GM18508 (cell line): ENCODE data around the gene GRK5.
A peak's percentile ranks its signal among the peaks of the same experiment; 100 is the strongest.

Experiments used
- ATAC-seq: cut with Tn5 transposase; IDR thresholded peaks from one replicate; pipeline ENCODE4 v1.9.1; 2021; ENCODE audit warnings: moderate number of reproducible peaks; ENCODE audit not compliant: insufficient read depth, unreplicated experiment

The GRK5 gene

DNA sequence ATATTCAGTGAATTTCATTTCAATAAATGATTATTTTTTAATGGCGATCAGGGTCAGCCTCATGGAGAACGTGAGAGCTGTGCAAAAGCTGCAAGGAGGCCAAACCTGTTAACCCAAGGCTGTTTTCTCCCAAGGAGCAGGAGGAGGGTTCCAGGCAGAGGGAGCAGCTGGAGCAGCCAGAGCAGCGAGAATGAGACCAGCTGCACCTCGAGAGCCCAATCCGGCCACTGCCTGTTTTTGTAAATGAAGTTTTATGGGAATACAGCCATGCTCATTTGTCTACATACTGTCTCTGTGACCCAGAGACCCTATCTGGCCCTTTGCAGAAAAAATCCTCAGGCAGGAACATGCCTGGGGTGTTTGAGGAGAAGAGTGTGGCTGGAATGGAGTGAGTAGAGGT is 104.9 kb downstream of the GRK5 start:
- no peak for ATAC-seq

DNA sequence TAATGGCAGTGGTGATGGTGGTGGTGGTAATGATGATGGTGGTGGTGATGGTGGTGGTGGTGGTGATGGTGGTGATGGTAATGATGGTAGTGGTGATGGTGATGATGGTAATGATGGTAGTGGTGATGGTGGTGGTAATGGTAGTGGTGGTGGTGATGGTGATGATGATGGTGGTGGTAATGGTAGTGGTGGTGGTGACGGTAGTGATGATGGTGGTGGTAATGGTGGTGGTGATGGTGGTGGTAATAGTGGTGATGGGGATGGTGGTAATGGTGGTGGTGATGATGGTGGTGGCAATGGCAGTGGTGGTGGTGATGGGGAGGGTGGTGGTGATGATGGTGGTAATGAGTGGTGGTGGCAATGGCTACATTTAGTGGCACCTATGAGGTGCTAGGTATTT is 105.7 kb downstream of the GRK5 start:
- ATAC-seq: no peak

DNA sequence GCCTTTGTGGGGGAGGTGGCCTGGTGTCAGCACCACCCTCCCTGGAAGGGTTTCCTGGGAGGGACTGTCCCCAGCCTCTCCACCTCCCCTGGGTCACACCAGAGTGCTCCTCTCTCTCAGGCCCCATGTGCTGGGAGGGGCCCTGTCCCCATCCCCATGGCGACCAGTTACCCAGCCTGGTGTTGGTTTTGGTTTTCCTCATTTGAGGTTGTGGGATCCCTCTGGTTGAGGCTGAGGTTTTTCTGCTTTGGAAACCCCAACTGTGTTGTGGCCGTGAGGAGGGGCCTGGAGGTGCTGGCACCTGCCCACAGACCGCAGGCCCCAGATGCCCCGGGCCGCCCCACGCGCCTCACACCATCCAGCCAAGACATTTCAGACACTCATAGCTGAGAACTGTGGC is 106.3 kb downstream of the GRK5 start:
- peak; percentile 62 for ATAC-seq

DNA sequence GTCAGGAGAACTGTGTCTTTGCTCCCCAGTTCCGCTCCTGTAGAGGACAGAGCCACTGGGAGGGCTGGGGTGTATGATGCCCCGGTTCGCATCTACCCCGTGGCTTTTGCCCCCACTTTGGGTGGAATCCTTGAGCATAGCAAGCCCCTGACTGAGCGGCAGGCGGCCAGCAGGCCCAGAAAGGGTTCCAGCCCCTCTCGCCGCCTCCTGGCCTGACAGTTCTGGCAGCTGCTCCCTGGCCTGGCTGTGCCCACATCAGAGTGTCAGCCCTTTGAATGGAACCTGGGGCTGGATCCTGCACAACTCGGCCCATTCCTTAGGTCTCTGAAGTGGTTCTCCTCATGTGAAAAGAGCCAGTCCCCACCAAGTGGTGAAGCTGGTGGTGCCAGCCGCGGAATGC is 106.7 kb downstream of the GRK5 start:
- ATAC-seq: no peak

DNA sequence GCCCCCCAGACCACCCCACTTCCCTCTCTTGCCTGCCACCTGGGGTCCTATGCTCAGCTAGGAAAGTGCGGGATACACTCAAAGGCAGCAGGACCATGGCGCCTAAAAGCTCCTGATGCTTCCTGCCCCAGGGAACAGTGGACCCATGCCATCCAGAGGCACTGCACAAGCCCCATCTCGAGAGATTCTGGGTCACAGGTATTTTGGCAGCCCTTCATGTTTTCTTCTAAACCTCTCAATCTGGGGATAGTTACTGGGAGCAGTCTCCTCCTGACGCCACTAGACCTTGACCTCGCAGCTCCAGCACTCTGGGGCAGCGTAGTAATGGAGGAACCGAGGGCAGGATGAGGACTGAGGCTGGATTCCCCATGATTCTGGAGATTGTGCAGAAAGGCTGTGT is 107.1 kb downstream of the GRK5 start:
- no peak for ATAC-seq

DNA sequence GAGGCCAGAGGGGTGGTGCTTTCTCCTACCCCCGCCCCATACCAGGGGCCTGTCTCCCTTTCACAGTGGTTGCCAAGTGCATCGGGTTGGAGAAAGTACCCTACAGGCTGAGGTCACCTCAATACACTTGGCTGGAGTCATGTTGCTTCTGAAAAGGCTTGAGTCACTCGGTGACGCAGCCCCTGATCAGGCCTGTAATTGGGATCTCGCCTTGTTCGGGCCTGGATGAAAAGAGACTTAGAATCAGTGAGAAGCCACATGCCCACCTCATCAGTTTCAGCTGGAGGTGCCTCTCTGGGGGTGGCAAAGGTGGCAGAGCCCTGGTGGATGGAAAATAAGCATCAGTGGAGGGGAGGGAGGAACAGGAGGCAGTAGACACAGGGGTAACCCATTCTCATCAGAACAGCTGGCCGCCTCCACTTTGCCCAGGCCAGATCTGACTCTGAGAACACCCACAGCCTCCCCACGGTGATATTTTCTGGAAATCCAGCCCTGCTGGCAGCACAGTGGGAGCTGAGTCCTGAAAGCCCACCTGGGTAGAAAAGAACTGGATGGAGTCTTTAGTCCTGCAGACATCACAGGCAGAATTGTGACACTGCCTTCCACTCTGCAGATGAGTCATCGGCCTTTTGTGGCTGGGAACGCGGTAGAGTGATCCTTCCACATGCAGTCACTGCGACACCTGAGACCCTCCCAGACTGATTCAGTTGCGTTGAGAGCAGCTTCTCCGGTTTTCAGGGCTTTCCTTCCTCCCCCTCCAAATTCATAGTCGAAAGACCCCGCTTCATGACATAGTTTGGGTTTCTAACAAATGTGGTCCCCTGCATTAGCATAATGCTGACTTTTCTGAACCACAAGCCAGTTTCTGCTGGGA is 108.0 kb downstream of the GRK5 start:
- peak; percentile 36 for ATAC-seq

DNA sequence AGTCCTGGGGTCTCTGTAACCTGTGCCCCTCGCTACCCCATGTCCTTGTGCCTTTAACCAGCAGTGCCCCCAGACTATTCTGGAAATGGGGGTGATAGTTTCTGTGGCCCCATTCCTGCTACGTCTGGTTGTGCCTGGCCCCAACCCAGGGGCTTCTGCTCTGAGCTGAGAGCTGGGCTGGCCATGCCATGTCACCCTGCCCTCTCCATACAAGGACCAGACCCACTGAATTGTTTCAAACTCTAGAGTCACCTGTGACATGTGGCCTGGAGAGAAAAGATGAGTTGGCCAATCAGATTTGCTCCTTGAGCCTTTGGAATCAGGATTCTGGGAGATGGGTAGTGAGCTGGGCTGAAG is 108.6 kb downstream of the GRK5 start:
- ATAC-seq: no peak

DNA sequence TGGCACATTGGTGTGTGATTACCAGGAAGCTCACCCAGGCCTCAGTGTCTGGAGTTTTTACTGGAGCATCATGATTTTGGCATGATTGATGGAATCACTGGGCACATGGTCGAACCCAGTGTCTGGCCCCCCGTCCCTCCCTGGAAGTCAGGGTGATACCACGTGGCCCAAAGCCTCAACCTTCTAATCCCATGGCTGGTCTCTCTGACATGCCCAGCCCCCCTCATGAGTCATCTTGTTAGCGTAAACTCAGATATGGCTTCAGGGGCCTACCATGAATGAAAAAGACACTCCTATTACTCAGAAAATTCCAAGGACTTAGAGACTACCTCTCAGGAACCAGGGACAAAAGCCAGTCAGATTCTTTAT is 109.3 kb downstream of the GRK5 start:
- ATAC-seq: no peak

DNA sequence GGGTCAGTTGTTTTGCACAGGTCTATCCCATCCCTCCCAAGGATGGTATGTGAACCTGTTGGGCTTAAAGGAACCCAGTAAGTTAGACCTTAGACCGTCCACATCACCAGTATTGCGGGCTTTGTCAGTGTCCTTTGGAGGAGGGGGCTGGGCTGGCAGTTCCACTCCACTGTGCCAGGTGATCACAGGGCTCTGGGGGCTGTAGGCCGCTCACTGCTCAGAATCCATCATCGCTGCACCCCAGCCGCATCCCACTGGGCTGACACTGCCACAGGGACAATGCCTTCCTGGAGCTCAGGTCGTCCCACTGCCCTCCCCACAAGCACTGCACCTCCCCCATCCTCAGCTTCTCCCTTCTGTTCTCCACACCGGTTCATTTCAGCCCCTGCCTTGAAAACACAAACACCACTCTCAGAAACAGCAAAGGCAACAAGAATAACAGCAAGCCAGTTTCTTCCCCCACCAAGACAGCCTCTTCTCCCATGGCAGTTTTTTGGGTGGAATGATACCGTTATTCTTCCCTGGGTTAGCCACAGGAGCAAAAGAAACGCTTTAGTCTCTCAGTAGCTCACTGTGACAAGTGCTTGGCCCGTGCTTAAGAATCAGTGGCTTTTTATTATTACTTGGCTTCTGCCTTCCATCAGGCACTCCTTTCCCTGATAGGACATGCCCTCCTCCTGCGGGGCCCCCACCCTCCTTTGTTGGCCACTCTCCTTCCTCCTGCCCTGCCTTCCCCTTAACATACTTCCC is 111.2 kb downstream of the GRK5 start:
- ATAC-seq: no peak

DNA sequence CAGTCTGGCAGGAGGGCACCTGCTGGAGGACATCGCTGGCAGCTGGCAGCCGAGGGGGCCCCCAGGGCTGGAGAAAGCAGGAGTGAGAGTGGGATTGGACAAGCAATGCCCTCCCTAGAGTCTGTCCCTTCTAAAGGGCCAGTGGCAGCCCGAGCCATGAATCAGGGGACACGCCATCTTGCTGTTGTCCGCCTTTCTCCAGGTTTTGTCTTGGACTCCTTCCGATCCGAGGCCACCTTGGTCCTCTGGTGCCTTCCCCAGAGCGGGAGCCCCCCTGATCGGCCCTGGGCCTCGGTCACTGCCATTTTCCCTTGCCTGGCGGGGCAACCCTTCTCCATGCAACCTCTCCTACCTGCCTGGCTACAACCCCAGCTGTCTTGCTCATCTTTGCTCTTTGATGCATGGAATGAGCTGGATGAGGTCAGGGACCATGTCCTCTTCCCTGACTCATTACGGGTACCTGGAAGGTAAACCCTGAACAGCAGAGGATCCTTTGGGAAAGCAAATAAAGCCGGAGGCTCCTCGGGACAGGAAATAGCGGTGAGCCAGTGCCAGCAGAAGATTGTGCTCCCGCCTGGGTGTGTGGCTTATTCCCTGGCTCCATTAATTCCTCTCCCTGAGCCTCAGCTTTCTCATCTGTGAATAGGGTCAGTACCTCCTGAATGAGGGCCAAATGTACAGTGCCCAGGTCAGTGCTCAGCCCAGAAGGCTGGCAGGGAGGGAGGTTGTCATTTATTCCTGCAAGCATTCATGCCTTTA is 112.0 kb downstream of the GRK5 start:
- no peak for ATAC-seq

DNA sequence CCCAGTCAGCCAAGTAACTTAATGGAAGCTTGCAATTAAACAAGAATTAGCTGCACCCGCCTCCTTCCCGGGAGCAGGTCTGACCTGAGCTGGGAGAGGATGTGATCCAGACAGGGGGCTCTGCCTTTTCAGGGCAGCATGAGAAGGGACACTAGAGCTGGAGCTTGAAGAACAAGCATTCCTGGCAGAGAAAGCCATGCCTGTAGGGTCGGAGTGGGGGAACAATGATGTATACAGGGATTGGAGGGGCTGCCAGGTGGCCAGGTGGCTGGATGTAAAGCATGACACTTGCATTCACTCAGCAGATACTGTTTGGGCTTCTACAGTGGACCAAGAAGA is 112.5 kb downstream of the GRK5 start:
- no peak for ATAC-seq

DNA sequence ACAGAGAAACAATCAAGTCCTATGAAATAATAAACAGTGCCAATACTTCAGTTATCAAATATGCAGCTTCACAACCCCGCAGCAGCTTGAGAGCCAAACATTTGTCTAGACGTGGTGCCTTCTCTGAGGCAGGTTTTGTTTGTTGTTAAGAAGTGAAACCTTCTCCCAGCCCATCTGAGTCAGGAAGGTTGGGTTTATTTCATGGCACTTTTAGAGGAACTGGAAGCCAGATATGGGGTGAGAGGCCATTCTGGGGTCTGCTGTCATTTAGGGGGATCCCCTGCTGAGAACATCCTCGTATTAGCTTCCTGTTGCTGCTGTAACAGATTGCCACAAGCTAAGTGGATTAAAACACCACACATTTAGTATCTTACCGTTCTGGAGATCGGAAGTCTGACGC is 113.6 kb downstream of the GRK5 start:
- no peak for ATAC-seq

DNA sequence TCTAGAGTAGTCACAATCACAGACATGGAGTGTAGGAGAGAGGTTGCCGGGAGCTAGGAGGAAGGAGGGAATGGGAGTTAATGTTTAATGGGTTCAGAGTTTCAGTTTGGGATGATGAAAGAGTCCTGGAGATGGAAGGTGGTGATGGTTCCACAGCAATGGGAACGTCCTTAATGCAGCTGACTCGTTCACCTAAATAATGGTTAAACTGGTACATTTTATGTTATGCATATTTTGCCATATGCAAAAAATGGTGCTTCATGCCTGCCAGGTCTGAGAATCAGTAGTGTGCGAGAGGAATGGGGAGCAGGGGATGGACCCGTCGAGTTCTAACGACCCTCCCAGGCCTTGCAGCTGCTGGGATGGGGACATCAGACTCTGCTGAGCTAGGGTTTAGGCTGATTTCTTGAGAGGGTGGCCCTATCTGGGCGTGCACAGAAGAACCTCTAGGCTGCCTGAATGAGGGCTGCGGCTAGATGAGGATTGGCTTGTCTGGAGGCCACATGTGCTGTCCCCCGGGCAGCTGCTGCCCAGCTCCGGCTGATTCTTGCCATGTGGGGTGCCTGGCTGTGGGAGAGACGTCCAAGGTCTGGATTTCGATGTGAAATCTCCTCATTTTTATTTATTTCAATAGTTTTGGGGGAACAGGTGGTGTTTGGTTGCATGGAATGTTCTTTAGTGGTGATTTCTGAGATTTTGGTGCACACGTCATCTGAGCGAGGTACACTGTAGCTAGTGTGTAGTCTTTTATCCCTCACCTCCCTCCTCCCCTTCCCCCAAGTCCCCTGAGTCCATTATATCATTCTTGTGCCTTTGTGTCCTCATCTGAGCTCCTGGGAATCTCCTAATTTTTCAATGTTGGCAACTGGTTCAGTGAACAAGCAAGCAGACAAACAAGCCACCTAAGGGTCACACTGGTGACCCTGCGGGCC is 116.0 kb downstream of the GRK5 start:
- no peak for ATAC-seq

DNA sequence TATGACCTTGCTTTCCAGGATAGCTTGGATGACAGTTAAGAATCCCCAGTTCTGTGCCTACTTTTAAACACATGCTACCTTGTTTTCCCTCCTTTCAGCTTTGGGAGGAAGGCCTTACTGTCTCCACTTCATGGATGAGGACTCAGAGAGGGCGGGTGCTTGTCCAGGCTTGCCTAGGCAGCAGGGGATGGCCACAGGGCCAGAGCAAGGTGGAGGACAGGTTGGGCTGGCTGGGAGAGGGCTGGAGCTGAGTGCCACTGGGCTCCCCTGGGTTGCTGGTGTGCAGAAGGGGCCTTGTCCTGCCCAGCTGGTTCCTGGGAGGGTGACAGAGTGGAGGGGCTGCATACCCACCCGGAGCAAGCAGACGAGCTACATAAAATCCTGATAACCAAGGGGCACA is 117.8 kb downstream of the GRK5 start:
- ATAC-seq: no peak

DNA sequence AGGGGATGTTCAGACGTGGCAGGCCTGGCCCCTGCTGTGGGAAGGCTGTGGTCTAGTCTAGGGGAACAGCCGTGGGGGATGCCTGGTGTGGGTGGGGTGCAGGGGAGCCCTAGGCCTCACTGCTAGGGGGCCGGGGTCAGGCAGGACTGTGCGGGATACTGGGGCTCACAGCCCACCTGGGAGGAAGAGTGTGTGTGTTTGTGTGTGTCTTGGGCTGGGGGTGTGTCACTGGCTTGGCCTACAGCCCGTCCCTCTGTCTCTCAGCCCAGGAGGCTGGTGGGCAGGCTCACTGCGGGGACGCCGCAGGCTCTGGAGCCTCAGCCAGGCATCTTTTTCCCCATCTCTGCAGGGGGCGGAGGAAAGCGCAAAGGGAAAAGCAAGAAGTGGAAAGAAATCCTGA is 118.8 kb downstream of the GRK5 start:
- ATAC-seq: no peak

DNA sequence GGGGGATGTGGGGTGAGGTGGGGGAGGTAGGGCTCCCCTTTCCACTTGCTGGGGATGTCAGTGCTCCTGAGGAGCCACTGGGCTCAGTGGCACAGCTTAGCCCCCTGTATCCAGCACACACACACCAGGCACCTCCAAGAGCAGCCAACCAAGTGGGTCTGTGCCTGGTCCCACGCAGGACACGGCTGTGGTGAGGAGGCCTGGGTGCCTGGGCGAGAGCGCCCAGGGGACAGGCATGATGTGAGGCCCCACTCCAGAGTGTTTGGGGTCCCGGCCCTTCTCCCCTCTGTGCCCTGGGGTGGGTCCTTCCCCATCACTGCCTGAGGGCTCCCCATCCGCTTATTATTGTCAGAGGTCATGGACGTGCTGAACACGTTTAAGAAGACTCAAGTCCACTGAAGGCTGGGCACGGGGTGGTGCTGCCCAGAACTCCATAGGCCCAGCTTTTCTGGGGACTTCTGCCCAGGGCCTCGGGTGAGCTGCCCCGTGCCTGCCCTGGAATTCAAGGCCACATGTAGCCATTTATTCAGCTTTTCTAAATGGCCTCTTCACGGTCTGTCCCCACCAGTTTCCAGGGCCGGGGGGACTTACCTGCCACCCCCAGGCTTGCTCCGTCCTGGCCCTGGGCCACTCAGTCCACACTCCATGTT is 119.8 kb downstream of the GRK5 start:
- ATAC-seq: no peak

DNA sequence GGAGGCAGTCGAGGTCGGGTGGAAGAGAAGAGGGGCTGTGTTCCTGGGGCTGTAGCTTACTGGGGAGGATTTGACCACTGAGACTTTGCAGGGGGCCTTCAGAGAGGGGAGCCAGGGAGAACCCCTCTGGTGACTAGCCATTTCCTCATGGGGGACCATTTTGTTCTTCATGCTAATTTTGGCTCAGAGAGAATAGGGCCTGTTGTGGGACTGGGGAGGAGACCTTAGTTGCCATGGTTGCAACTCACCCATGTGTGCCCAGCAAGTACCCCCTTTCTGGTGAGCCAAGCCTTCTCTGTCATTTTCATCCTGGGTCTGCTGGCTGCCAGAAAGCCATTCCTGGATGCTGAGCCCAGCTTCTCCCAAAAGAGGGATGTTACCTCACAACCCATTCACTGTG is 120.9 kb downstream of the GRK5 start:
- no peak for ATAC-seq

DNA sequence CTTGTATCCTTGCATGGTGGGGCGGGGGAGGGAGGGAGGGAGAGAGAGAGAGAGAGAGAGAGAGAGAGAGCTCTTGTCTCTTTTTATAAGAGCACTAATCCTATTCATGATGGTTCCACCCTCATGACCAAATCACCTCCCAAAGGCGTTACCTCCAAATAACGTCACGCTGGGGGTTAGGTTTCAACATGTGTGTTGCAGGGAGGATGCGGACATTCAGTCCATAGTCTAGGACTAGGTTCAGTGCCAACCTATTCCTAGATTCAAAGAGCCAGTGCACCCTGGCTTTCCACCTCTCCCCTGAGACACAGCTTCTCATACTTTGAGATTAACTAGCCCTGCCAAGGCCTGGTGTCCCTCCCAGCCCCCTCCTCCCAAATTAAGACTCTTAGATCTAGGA is 123.0 kb downstream of the GRK5 start:
- ATAC-seq: no peak

DNA sequence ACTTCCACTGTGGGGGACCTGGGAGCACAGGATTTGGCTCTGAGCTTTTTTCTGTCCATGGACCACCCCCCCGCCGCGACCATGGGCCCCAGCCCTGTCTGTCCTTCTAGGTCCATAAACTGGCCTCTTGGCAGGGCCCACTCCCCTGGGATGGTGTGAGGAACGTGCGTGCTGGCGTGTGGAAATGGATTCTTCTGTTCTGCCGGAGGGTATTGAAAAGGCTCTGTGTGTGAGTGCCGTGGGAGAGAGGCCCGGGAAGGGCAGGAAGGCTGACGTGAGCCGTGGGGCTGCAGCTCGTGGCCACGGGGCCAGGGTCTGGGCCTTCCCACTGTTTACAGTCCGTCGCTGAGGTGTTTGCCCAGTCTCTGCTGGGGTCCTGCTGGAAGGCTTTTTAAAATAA is 123.7 kb downstream of the GRK5 start:
- ATAC-seq: no peak
